Placental pericyte (primary cell): ENCODE measurements around the gene TBC1D12. TPM values are rescaled to one million over a fixed set of nuclear protein-coding genes. Genes with fewer than 3 reads are reported as not detected.

ENCODE experiments used
- total RNA-seq: library from RNA; depleted of rRNA; stranded (reverse); fragments of >200 nt; gene quantifications from 2 replicates; pipeline ENCODE4 v1.2.3, GENCODE V29; 2012

The TBC1D12 gene
- total RNA-seq = 9.8 and 11.5 TPM in 2 replicates

GRCh38 chr10:94402204-94402842 lies at the start of gene TBC1D12:
TBC1D12 (plus strand) TSS chr10:94402541; CDS start chr10:94402614, 73 bp downstream.

GRCh38 chr10:94362360-94363250 lies 39.7 kb upstream of the TBC1D12 start, which contains the start of gene NOC3L:
NOC3L (minus strand) TSS chr10:94362939; CDS start chr10:94362838, 101 bp downstream.

GRCh38 chr10:94545391-94546048 lies 143.2 kb downstream of the TBC1D12 start, which contains the start of gene HELLS:
HELLS (plus strand) TSS chr10:94545788; CDS start chr10:94545922, 134 bp downstream.

Other genes with a start within 250 kb of the TBC1D12 start
- 18.4 and 31.2 TPM in 2 replicates for gene NOC3L, start 39.6 kb upstream of the TBC1D12 start, total RNA-seq
- 2.8 and 74.2 TPM in 2 replicates for gene HELLS, start 143.2 kb downstream of the TBC1D12 start, total RNA-seq